Occipital lobe (tissue), 2 donors: ENCODE data around the gene PLAC1. TPM values are rescaled to one million over a fixed set of nuclear protein-coding genes. Genes with fewer than 3 reads are reported as not detected.

Experiments used
- DNase-seq: peaks from one replicate; lab custom pipeline; 2025; lab: John Stamatoyannopoulos, UW
- total RNA-seq: library from RNA; depleted of rRNA; stranded (reverse); fragments of >200 nt; gene quantifications from one replicate; pipeline ENCODE4 v1.2.3, GENCODE V29; 2014

PLAC1 gene
- total RNA-seq, 1 donor from 2014 or later, result not detected

DNA sequence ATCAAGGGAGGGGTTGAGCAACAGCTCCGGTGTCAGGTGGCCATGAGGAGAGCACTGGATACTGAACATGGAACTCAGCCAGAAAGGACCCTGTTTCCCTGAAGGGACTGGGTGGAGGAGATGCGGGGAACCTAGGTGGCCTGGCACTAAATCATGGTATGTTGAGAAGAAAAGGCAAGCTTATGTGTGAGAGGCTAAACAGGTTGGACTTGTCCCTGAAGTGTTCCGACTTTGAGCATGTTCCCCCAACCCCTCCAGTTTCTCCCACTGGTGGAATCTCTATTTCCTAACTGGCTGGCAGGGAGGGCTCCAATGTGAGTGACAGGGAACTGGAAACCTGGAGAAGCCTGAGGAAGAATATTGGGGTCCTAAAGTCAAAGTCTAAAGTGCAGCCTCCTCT, 69.5 kb downstream of the PLAC1 start:
- no peak for DNase-seq

DNA sequence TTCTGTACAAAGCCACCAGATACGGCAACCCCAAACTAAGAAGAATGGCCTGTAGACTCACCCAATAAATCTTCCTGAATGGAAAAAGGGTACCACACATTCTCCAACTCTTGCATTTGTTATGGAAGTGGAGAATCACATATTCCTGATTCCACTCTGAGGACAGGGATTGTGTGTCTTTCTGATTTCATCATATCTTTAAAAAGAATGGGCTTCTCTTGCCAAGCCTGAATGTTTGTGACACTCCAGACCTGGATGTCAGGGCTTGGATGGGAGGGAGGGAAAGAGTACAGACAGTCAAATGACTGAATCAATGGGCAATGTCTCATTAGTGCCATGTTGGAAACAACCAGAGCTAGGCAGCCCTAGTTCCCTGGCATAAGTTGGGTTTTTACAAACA, 77.4 kb downstream of the PLAC1 start:
- no peak for DNase-seq

DNA sequence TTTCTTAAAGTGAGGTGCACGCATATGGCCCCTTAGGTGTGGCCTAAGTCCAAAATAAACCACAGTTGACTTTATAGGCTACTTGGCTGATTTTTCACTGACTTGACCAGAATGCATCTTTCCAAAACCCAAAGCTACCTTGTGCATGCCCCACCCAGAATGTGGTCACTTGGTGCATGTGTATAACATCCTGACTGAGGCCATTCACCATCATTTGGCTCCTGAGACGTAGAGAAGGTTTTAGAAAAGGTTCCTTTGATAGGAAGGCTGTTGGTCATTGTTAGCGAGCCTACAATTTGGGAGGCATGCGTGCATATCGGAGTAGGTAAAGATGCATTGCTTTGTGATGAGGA, 84.6 kb downstream of the PLAC1 start:
- DNase-seq, result no peak

DNA sequence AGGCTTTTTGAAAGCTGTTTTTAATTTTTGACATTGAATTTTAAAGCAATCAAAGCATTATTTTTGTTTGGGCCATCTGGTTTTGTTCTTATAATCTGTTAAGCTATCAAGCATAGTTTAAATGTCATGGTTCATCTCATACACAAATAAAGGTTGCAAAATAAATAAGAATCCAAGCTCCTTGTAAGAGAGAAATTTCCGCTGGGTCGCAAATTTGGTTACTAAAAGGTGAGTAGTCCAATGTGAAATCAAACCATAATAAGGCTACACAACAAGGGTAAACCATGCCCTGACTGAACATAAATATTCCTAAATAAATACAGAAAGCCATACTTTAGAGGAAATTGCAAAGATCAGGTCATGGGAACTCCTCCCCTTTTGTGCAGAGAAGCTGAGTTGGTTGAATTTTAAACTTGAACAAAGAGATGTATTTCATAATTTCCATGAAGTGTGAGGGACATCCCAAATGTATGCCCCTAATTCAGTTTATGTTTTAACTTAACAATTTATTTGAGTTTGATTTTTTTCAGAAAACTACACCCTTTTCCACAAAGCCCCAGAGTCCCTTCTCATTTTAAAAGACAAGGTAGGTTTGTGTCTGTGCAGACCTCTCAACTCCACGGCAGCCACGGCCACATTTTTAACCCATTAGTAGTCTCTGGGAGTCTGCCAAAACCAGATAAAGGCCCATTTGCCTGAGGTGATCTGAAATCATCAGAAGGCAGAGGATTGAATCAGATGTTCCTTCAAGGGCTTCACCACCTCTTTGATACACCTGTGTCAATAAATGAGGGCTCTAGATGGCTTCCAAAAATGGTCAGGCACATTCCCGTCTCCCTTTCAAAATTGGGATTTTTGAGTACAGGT, 85.2 kb downstream of the PLAC1 start:
- DNase-seq, result no peak

DNA sequence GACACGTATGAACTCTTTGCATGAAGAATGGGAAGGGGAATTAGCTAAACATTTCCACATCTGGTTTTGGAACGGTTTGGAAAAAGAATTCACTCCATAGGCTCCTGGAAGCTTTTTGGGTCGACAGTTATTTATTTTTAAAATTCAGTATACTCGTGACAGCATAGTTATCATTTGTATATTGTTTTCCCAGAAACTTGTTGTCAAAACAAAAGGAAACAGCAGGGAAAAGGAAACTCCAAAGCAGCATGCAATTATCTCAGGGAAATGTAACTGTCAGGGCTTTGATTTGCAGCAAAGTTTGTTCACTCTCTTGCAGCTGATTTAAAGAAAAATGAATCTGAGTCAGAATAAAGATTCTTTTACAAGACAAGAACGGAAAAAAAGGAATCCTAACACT, 86.5 kb downstream of the PLAC1 start:
- no peak for DNase-seq

DNA sequence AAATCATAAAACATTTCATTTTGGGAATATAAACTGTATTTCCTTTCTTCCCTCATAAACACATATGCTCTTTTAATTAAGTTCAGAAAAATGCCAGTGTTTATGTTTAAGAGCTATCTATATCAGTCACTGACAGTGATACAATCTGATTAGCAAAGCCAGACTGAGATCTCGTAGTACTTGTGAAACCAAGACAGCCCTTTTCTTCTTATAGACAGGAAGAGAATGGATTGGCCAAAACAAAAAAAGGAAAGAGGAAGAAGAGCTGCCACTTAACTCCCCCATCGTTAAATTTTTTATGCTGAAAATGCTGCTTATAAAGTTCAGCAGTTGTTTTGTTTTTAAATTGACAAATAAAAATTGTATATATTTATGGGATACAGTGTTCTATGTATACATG, 87.4 kb downstream of the PLAC1 start:
- no peak for DNase-seq

DNA sequence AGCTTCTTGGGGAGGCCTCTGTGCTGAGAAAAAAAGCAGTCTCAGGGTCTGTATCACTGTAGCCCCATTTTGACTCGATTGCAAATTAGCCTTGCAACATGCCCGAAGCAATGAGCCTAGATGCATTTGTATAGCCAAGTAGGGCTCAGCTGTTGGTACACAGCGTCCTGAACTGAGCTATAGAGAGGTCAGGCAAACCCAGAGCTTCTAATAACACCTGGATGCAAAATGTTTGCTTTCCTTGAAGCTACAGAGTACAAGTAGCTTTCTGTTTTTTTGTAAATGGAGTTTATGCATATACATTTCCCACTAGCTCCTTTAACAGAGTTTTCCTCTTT, 87.8 kb downstream of the PLAC1 start:
- no peak for DNase-seq

DNA sequence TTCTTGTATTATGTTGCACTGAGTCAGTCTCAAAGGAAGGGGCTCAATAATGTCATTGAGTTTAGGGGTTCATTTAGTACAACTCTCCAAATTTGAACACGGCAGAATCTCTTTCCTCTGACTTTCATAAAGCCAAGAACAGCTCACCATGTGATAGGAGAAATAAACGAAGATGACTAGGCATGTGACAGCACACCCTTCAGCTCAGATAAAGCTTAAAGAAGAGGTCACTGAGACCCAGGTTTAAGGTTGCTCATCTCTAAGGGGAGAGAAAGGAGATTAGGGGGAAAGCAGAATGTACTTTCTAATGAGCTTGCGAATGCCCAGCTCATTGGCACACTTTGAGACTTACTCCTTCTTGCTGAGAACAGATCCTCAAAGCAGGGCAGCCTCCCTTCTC, 89.0 kb downstream of the PLAC1 start:
- no peak for DNase-seq

DNA sequence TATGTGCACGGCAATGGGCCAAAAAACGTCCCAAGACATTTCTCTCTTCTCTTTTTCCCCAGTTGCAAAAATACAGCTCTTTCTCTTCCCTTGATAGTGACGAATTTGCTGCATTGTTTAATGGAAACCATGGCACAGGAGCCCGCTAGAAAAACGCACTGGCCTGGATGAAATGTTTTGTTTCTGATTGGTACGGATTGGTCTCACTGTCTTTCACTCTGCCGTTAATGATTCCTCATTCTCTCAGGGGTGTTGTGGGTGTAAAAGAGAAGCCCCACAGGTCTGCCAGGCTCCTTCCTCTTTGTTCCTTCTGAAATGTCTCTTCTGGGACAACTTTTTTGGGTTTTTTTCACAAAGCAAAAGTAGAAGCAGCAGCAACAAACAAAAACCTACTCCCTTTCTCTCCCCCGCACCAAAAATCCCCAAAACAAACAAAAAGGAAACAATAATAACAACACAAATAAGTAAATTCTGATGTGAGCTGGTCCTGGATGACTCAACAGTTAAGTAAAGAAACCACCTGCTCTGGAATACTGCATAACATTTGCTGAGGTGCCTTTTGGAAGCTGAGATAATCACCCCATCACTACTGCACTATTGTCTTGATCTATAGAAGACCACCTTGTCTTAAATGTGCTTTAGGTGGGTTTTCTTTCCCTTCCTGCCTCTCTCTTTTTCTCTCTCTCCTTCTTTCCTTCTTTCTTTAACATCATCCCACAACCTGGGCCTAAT, 89.8 kb downstream of the PLAC1 start:
- no peak for DNase-seq

DNA sequence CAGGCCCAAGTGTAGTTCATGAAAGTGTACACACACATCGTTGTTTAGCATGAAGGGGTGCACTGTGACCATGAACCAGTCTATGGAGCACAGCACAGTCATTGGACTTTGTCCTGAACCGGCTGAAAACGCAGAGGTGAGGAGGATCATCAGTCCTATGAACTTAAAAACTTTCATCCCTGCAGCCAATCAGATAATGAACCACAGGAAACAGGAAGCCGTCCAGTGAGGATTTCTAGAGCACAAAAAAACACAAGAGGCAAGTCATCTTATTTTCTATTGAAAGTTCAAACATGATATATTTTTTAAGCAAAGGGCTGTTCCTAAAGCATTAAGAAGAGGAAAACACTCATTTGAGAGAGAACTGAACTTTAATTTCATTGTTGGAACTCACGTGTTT, 91.8 kb downstream of the PLAC1 start:
- DNase-seq, result no peak

DNA sequence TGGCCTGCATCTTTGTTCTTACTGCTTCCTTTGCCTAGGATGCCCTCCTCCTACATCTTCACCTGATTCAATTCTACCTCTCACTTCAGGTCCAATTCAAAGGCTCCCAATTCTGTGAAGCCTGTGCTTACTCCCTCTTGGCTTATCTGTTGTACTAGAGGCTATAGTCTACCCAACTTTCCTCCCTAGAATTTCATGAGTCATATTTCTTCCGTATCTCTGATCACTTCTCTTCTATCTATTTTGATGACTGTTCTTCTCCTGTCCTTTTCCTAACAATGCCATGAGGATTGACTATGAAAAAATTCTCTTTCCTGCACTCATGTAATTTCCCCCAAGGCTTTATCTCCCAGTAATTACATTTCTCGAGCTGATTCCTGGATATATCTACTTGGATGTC, 96.3 kb downstream of the PLAC1 start:
- no peak for DNase-seq

DNA sequence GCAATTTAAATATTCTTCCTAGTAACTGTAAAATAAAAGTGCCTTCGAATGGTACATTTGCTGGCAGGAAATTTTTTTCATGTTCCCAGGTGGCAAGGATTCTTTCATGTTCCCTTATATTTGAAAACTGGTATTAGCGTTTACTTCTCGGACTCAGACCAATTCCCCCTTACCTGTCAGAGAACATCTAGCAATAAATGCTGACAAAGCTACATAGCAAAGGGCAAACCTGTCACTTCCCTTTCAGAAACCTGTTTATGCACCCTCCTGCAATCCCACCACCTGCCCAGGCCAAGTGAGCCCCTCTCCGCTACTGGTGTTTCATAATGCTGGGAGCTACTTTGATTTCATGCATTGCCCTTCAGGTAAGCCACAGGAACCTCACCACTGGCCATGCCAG, 100.1 kb downstream of the PLAC1 start:
- DNase-seq, result no peak

DNA sequence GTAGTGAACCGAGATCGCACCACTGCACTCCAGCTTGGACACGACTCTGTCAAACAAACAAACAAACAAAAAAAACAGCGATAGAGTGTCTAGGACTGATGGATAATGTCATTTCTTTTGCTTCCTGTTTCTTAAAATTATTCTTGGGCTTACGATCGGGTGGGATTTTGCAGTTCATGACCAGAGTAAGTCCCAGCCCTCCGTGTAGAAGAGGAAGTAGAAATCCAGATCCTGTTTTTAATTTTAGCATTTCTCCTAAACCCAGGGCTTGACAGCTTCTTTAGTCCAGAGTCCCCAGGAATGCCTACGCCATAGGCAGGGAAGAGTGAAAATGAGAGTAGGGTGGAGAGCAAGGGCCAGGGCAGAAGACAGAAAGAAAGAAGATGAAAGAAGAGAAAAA, 104.0 kb downstream of the PLAC1 start:
- no peak for DNase-seq

DNA sequence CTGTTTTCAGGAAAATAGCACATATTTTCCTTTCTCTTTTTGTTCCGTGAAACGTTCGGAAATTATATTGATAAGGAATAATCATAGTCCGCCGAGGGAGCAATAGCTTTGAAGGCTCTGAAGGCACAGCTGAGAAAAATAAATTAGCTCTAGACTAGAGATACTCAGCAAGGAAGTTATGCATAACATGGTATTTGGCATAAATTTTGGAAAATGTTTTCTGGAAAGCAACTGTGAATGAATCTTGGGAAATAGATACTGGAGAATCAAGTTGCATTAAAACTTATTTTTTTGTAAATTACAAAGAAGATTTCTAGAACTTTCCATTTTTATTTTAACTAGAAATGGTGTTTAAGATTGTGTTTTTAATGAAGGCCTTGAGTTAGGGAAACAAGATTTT, 105.9 kb downstream of the PLAC1 start:
- DNase-seq, result no peak

DNA sequence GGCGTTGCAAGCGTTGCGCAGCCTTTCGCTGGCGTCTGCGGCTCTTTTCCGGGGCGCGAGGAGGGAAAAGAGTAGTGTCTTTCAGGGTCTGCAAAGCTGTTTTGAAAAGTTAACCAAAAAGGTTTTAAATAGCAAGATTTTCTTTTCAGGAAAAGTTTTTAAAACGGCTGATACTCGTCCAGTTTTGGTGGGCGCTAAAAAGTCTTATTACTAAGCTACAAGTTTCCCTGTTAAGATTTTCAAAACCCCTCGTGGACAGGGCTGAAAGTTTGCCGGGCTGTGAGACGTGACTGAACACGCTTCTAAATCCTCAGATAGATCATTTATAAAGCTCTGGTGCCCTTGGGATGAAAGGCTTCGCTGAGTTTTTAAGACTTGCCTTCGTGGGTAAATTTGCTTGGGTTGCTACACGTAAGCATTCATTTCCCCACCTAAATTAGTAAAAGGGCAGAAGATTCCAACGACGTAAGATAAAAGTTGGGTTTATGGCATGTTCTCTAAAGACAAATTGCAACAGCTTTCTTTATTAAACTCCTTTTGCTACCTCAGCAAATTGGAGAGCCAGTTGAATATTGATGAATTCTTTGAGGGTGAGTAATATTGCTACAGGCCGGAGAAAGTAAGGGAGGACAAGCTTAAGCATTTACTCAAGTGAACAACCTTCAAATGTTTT, 106.8 kb downstream of the PLAC1 start:
- no peak for DNase-seq

DNA sequence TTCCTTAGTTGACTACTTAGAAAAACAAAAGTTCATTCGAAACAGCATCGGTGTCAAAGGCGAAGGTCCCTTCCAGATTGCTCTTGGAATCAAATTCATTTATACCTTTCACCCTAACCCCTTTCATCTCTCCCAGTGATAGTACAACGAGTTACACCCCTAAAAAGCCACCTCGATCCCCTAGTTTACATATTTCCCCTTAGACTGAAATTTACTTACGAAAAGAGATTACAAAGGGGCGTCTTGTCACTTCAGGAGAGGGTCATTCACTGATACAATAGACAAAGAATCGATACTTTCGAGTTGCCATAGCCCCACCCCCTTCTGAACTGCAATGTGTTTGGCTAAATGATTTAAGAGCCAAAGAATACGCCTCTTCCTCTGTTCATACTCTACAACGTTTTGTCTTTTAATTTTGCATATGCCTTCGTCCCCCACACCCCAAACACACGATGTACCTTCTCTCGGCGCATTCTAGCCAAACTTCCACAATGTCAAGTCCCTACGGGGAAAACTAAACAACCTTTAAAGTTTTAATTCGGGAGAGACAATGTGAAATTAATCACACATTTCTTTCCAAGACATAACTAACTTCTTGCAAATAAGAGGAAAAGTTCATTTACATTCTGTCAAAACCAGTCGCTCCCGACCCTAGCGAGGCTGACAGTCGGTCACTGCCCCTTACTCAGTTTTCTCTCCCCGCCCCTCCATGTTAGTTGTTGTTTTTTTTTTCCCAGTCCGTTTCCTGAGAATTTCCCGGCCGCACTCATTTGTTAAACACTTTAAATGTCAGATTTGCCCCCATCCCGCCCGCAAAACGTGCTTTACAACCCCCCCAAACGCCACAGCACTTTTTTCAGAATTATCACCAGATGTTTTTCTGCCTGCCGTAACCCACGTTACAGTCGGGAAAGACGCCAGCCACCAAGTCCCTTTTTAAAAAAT, 109.7 kb downstream of the PLAC1 start:
- DNase-seq, result no peak

DNA sequence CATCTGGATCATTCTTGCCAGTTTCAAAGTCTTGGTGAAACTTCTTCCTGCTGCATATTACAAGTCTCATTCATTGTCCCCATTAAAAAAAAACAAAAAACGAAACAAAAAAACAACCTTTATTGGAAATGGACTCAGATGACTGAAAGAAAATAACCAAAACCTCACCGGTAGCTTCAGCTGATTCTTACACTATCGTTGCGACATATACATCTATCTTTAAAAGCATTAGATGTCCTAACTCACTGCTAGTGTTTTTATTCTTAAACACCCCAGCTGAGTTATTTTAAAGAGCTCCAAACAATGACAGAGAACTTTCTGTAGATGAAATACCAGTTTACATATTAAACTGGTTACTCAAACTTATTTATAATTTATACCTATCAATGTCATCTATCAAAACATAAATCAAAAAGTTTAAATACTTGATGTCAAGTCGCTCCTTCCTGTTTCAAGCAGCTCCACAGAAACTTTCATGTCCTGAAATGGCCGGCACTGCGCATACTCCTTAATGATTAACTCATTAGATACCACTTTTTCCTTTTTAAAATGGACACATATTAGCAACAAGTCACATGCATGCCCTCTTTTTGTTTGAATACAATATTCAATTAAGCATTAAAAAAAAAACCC, 111.1 kb downstream of the PLAC1 start:
- no peak for DNase-seq

DNA sequence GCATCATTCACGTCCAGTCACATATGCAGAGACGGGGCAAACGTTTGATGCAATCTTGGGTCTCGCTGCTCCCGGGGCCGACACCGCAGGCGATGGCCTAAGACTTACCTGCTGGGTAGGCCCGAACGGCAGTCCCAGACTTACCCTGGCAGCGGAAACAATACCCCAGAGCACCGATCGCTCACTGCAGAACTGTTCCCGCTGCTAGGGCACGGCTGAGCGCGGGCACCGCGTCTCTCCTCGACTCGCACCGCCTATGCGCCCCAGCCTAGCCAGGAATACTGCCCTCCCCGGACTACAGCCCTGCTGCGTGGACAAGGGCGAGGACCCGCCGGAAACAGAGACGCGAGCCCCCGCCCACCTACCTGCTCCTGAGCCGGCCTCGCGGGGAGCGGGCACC, 112.1 kb downstream of the PLAC1 start:
- DNase-seq, result no peak

DNA sequence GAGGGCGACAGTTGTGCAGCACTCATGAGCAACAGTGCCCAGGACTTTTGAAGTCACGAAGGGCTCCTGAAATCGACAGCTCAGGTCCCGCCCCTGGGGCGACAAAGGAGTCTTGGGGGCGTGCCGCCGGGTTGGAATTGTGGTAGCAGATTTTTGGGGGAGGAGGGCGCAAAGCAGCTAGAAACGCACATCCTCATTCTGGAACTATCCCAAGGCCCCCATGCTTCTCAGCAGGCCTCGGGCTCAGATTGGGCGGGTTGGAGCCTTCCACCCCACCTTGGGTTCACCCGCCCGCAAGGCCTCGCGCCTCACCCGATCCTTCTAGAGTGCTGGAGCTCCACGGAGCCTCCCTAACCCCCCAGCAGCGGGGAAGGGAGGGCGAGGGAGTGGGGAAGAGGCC, 112.8 kb downstream of the PLAC1 start:
- no peak for DNase-seq

DNA sequence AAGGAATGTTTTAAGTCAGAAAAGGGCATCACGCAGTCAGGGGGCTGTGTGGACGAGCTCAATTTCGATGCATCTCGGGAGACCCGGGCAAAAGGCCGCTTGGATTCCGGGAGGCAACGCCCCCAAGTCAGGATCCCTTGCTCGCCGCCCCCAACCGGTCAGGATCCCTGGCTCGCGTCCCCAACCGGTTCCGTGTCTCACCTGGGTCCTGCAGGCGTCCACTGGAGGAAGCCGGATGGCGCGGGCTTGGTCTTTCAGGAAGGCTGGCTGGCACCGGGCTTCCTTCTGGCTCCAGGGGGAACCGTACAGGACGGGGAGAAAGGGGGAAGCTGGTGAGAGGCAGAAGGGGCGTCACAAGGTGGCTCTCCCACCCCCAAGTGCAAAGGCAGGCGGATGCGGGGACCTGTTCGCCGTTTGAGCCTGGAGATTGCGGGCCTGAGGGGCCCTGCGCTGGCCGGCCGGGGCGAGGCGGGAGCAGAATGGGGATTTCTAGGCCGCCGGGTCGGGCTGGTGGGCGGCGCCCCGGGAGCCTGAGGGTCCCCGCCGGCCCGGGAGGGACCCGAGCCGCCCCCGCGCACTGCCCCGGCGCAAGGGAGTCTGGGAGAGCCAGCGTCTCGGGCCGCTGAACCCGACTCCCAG, 113.6 kb downstream of the PLAC1 start:
- DNase-seq, result no peak

DNA sequence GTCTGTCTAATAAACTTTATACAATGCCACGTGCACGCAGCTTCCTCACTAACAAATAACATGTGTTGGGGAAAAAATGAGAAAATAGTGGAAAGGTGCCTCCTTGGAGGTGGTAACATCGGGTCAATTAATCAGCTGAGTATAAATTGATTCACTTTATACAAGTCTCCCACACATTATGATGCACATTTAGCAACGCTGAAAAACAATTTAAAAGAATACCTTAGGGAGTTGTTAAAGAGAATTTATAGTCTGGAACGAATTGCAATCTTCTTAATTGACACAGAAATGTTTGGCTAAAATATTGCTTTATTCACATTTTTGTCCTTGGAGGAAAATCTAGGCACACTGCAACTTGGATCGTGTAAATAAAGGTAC, 114.1 kb downstream of the PLAC1 start:
- no peak for DNase-seq
